ENCODE data around the gene DUS2. TPM values are rescaled to one million over a fixed set of nuclear protein-coding genes. Genes with fewer than 3 reads are reported as not detected.

Gene DUS2
- total RNA-seq, 4 donors from 2014 or later, result 7.2 to 15.0 (median 8.7) TPM

DNA sequence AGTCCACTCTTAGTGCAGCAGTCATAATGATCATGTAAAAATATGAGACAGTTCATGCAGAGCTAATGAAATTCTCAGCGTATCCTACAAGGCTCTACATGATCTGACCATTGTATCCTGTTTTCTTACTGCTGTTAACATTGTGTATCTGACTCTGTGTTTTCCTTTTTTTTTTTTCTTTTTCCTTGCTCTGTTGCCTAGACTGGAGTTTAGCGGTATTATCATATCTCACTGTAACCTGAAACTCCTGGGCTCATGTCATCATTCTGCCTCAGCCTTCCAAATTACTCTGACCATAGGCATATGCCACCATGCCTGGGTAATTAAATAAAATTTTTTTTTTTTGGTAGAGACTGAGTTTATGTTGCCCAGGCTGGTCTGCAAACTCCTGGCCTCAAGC is 12.1 kb downstream of the DUS2 start:
- ATAC-seq, result no peak
- Histone ChIP-seq H3K4me1 (peaks cover 0 to 1% (median 0%) of the 10 kb centered on the region in 3 donors), H3K27me3 (no peaks in the 10 kb centered on the region), H3K4me3 (no peak overlapping the region), H3K9me3 (no peaks in the 10 kb centered on the region), H3K27ac (no peak overlapping the region), H3K36me3 (peaks cover 0 to 47% of the 10 kb centered on the region in 2 donors)
- TF ChIP-seq, protein P1, sequence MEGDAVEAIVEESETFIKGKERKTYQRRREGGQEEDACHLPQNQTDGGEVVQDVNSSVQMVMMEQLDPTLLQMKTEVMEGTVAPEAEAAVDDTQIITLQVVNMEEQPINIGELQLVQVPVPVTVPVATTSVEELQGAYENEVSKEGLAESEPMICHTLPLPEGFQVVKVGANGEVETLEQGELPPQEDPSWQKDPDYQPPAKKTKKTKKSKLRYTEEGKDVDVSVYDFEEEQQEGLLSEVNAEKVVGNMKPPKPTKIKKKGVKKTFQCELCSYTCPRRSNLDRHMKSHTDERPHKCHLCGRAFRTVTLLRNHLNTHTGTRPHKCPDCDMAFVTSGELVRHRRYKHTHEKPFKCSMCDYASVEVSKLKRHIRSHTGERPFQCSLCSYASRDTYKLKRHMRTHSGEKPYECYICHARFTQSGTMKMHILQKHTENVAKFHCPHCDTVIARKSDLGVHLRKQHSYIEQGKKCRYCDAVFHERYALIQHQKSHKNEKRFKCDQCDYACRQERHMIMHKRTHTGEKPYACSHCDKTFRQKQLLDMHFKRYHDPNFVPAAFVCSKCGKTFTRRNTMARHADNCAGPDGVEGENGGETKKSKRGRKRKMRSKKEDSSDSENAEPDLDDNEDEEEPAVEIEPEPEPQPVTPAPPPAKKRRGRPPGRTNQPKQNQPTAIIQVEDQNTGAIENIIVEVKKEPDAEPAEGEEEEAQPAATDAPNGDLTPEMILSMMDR (IDR thresholded peaks at IDR 0.05), result no peak
- TF ChIP-seq POLR2AphosphoS5 (IDR thresholded peaks at IDR 0.05), result no peak
- TF ChIP-seq EP300 (IDR thresholded peaks at IDR 0.05), result no peak
- TF ChIP-seq POLR2A (IDR thresholded peaks at IDR 0.05), result no peak
- 83 to 92% methylated on average over 2 of the region's 2 CpGs for WGBS, 2 donors (ENCODE audit: low coverage in 1 of 2)

DNA sequence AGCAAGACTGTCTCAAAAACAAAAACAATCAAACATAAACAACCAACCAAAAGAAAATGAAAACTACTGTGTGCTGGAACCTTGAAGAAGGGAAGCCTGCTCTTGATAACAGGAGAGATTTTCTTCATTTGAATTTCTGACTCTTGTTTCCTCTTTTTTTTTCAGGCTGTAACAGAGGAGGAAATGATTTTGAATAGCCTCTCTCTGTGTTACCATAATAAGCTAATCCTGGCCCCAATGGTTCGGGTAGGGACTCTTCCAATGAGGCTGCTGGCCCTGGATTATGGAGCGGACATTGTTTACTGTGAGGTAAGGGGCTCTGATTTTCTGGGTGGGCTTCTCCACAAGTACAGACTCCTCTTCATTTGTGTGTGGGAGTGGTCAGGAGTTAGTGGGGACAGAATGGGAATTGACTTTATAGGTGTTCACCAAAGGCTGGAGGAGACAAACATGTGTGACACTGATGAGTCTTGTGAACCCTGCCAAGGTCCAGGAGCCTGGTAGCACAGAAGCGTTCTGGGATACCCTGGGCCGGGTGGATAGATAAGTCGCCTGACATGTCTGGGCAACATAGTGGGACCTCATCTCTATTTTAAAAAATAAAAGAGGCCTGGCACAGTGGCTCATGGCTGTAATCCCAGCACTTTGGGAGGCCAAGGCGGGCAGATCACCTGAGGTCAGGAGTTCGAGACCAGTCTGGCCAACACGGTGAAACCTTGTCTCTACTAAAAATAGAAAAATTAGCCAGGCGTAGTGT is 14.9 kb downstream of the DUS2 start:
- no peaks in the 10 kb centered on the region for H3K9me3 ChIP-seq
- no peak for ATAC-seq
- no peaks in the 10 kb centered on the region for H3K27me3 ChIP-seq
- TF ChIP-seq POLR2AphosphoS5 (IDR thresholded peaks at IDR 0.05) (no peak), EP300 (IDR thresholded peaks at IDR 0.05) (no peak), POLR2A (IDR thresholded peaks at IDR 0.05) (no peak)
- TF ChIP-seq, protein P1 (IDR thresholded peaks at IDR 0.05), result no peak
- 88 to 93% methylated on average over 3 to 8 of the region's 9 CpGs for WGBS, 2 donors (ENCODE audit: low coverage in 1 of 2)
- no peak overlapping the region for H3K4me3 ChIP-seq
- no peak overlapping the region for H3K27ac ChIP-seq
- peaks cover 0 to 8% (median 0%) of the 10 kb centered on the region in 3 donors for H3K4me1 ChIP-seq
- H3K36me3 ChIP-seq, result peaks cover 0 to 28% of the 10 kb centered on the region in 2 donors

DNA sequence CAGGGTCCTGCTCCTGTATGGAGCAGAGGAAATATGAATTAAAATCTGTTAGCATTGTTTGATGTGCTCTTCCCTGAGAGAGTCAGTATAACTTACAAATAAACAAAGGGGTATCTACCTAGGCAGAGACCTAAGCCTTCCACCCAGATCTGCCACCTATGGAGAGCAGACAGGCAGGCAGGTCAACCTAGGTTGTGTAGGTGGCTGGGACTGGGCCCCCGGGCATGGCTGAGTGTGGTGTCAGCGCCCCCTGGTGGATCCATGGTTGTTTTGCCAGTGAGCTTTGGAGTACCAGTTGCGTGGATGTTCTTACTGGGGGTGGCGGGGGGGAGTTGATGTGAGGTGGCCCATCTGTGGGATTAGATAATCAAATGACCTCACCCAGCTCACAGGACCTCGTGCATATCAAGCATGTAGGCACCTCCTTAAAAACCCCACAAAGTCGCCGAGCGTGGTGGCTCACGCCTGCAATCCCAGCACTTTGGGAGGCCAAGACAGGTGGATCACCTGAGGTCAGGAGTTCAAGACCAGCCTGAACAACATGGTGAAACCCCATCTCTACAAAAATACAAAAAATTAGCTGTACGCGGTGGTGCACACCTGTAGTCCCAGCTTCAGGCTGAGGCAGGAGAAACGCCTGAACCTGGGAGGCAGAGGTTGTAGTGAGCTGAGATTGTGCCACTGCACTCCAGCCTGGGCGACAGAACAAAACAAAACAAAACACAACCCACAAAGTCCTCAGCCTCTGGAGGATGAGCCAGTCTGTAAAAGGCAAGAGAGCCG is 17.6 kb downstream of the DUS2 start:
- Histone ChIP-seq H3K36me3 (peaks cover 0 to 34% of the 10 kb centered on the region in 2 donors), H3K4me1 (peaks cover 0 to 8% (median 0%) of the 10 kb centered on the region in 3 donors), H3K27ac (no peak overlapping the region), H3K9me3 (no peaks in the 10 kb centered on the region), H3K27me3 (no peaks in the 10 kb centered on the region), H3K4me3 (no peak overlapping the region)
- ATAC-seq, result peak; percentile 77
- TF ChIP-seq EP300 (IDR thresholded peaks at IDR 0.05) (no peak), POLR2A (IDR thresholded peaks at IDR 0.05) (no peak)
- TF ChIP-seq, protein P1 (IDR thresholded peaks at IDR 0.05), result peak; percentile 84 to 90 (median 84)
- 83 to 100% methylated on average over 2 to 3 of the region's 14 CpGs for WGBS, 2 donors (ENCODE audit: low coverage in 1 of 2)

DNA sequence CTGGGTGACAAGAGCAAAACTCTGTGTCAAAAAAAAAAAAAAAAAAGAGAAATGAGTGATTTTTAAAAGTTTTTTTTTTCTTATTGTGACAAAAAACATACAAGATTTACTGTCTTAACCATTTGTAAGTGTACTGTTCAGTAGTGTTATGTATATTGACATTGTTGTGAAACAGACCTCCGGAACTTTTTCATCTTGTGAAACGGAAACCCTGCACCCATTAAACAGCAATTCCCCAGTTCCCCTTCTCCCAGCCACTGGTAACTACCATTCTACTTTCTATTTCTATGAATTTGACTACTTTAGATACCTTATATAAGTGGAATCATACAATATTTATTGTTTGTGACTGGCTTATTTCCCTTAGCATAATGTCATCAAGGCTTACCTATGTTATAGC is 18.7 kb downstream of the DUS2 start:
- Histone ChIP-seq H3K9me3 (no peaks in the 10 kb centered on the region), H3K27ac (no peak overlapping the region), H3K27me3 (no peaks in the 10 kb centered on the region), H3K4me3 (no peak overlapping the region), H3K36me3 (peaks cover 0 to 29% of the 10 kb centered on the region in 2 donors), H3K4me1 (peaks cover 0 to 8% (median 0%) of the 10 kb centered on the region in 3 donors)
- no peak for ATAC-seq
- no peak for TF ChIP-seq POLR2AphosphoS5 (IDR thresholded peaks at IDR 0.05)
- TF ChIP-seq POLR2A (IDR thresholded peaks at IDR 0.05), result no peak
- no peak for TF ChIP-seq EP300 (IDR thresholded peaks at IDR 0.05)
- TF ChIP-seq, protein P1 (IDR thresholded peaks at IDR 0.05), result no peak
- WGBS, 2 donors (ENCODE audit: low coverage in 1 of 2), result 75 to 87% methylated on average over 2 of the region's 2 CpGs

Data from gastroesophageal sphincter (tissue), 4 donors.